Measurements from ENCODE around the gene QPCTL. TPM values are rescaled to one million over a fixed set of nuclear protein-coding genes. Genes with fewer than 3 reads are reported as not detected.
A peak's percentile ranks its signal among the peaks of the same experiment; 100 is the strongest.

QPCTL gene
- total and polyA plus RNA-seq, 2 of the 13 experiments (the other 11 are each of a cell fraction or from before 2014, with no cell fraction given): 16.0 to 19.1 TPM

GRCh38 chr19:45667620-45668341 is 24.7 kb upstream of the QPCTL start, which contains the start of gene GIPR (continued):
- TF ChIP-seq ARID3A (IDR thresholded peaks at IDR 0.05; ENCODE audit: low read depth, low read length) (no peak), MAZ (IDR thresholded peaks at IDR 0.05; ENCODE audit: borderline replicate concordance, low read depth, low read length) (no peak), MAZ (CRISPR knock-in tag; IDR thresholded peaks at IDR 0.05; ENCODE audit: low read depth) (peak; percentile 35; the same call in 1 of the 2 replicates), TEF (CRISPR knock-in tag; IDR thresholded peaks at IDR 0.05) (no peak)

GRCh38 chr19:45668342-45668871 is 24.1 kb upstream of the QPCTL start:
- Histone ChIP-seq H3K4me2 (ENCODE audit: low read depth, low read length) (peak overlapping the region; percentile 96), H4K20me1 (ENCODE audit: insufficient read depth, low read length) (no peaks in the 10 kb centered on the region), H3K9ac (ENCODE audit: insufficient read depth, low read depth, low read length) (0 out of 2 replicates have a peak overlapping the region, but pooled peaks have one; percentile 35), H3K27me3 (ENCODE audit: control insufficient read depth in 1 of 2, insufficient read depth in 2 of 2, low read length in 2 of 2) (peaks cover 2 to 11% of the 10 kb centered on the region in 2 experiments; a peak in 3 of 5 replicates), H3K27ac (ENCODE audit: extremely low read length, insufficient read depth, low read length) (no peak overlapping the region), H3K4me1 (ENCODE audit: insufficient read depth, low read length) (peaks cover 44% of the 10 kb centered on the region), H2AFZ (ENCODE audit: low read length) (no peak overlapping the region), H3K9me3 (ENCODE audit: low read length) (no peaks in the 10 kb centered on the region), H3K36me3 (replicated peaks in 1 of 2; ENCODE audit: control insufficient read depth in 1 of 2, insufficient read depth in 2 of 2, low read length in 2 of 2) (no peaks in the 10 kb centered on the region), H3K79me2 (ENCODE audit: insufficient read depth, low read length) (no peaks in the 10 kb centered on the region), H3K4me3 (replicated peaks in 1 of 3; ENCODE audit: insufficient read depth in 1 of 3, low read depth in 2 of 3, low read length in 3 of 3) (peak overlapping the region; percentile 60 to 78 (median 65))
- CTCF ChIA-PET (ENCODE audit: low intra/inter-chr PET ratio, low total read pairs): no interaction called here
- no peak for ATAC-seq
- WGBS (ENCODE audit: low lambda C conversion rate): under 1% methylated on average over 19 of the region's 19 CpGs
- FAIRE-seq: no peak
- intact Hi-C loops (cut with micrococcal nuclease; ENCODE audit: unreplicated experiment): no loop called here
- no peak for DNase-seq (ENCODE audit: low spot score)
- POLR2A ChIA-PET: interaction anchor here (0.6 to 2.4 kb wide), 12 partner anchors 9 to 101 kb away, joined by 3 to 12 read pairs (median 4); partner anchors contain the start of genes EML2, QPCTL, SIX5 and SNRPD2
- in situ Hi-C loops (cut with HindIII; ENCODE audit: extremely low pct_ligation_motif_present, low pct_unique_long_range_greater_than_20kb): no loop called here
- BruUV-seq (replicated peaks): no TSS peak
- 0 out of 2 replicates have a peak, but pooled peaks have one; percentile 5 for TF ChIP-seq GATAD2A (CRISPR knock-in tag; IDR thresholded peaks at IDR 0.05)
- TF ChIP-seq ZNF414 (CRISPR knock-in tag; IDR thresholded peaks at IDR 0.05): 0 out of 2 replicates have a peak, but pooled peaks have one; percentile 19
- 0 out of 2 replicates have a peak, but pooled peaks have one; percentile 43 for TF ChIP-seq WIZ (CRISPR knock-in tag; IDR thresholded peaks at IDR 0.05)
- TF ChIP-seq ZNF740 (CRISPR knock-in tag; IDR thresholded peaks at IDR 0.05): no peak
- 0 out of 2 replicates have a peak, but pooled peaks have one; percentile 29 for TF ChIP-seq ARID4A (CRISPR knock-in tag; IDR thresholded peaks at IDR 0.05; ENCODE audit: borderline replicate concordance)
- no peak for TF ChIP-seq GTF2F1 (IDR thresholded peaks at IDR 0.05; ENCODE audit: low read length)
- 0 out of 2 replicates have a peak, but pooled peaks have one; percentile 35 for TF ChIP-seq JUNB (CRISPR knock-in tag; IDR thresholded peaks at IDR 0.05; ENCODE audit: borderline replicate concordance)
- no peak for TF ChIP-seq DNMT1 (CRISPR knock-in tag; IDR thresholded peaks at IDR 0.05)
- 0 out of 2 replicates have a peak, but pooled peaks have one; percentile 25 for TF ChIP-seq ZNF747 (CRISPR knock-in tag; IDR thresholded peaks at IDR 0.05; ENCODE audit: borderline replicate concordance)
